ENCODE measurements around the gene RBM12. TPM values are rescaled to one million over a fixed set of nuclear protein-coding genes. Genes with fewer than 3 reads are reported as not detected.

Gene RBM12
- total and polyA plus RNA-seq, 9 donors = 32.0 to 59.6 (median 50.5) TPM

- no peak overlapping the region for H3K27ac ChIP-seq (ENCODE audit: low read length)
- H3K4me1 ChIP-seq (ENCODE audit: control insufficient read depth, insufficient read depth, low read length) = peaks cover 29% of the 10 kb centered on the region
- no peak overlapping the region for H3K4me3 ChIP-seq (ENCODE audit: low read length)
- H3K27me3 ChIP-seq (ENCODE audit: control insufficient read depth, insufficient read depth, low read length) = peaks cover 33% of the 10 kb centered on the region
- no peaks in the 10 kb centered on the region for H3K9me3 ChIP-seq (replicated peaks; ENCODE audit: control insufficient read depth, low read depth, low read length)
- H3K36me3 ChIP-seq (ENCODE audit: control insufficient read depth, insufficient read depth, low read length) = peaks cover 23% of the 10 kb centered on the region
- WGBS (ENCODE audit: insufficient coverage) = no CpG with 5 or more reads among the region's 2 CpGs
- DNase-seq = no peak
Observed at GRCh38 chr20:35621560-35621946, 43.1 kb downstream of the RBM12 start.

- no peak for DNase-seq
- Histone ChIP-seq H3K27me3 (ENCODE audit: control insufficient read depth, insufficient read depth, low read length) (peaks cover 36% of the 10 kb centered on the region), H3K4me1 (ENCODE audit: control insufficient read depth, insufficient read depth, low read length) (peaks cover 29% of the 10 kb centered on the region), H3K9me3 (replicated peaks; ENCODE audit: control insufficient read depth, low read depth, low read length) (no peaks in the 10 kb centered on the region), H3K4me3 (ENCODE audit: low read length) (no peak overlapping the region), H3K27ac (ENCODE audit: low read length) (no peak overlapping the region), H3K36me3 (ENCODE audit: control insufficient read depth, insufficient read depth, low read length) (peaks cover 18% of the 10 kb centered on the region)
- 91% methylated on average over 7 of the region's 11 CpGs for WGBS (ENCODE audit: insufficient coverage)
Observed at GRCh38 chr20:35620818-35621559, 43.7 kb downstream of the RBM12 start.

- Histone ChIP-seq H3K36me3 (ENCODE audit: control insufficient read depth, insufficient read depth, low read length) (peaks cover 7% of the 10 kb centered on the region), H3K27me3 (ENCODE audit: control insufficient read depth, insufficient read depth, low read length) (peaks cover 36% of the 10 kb centered on the region), H3K4me3 (ENCODE audit: low read length) (peak overlapping the region; percentile 40), H3K9me3 (replicated peaks; ENCODE audit: control insufficient read depth, low read depth, low read length) (no peaks in the 10 kb centered on the region), H3K4me1 (ENCODE audit: control insufficient read depth, insufficient read depth, low read length) (peaks cover 32% of the 10 kb centered on the region), H3K27ac (ENCODE audit: low read length) (peak overlapping the region; percentile 55)
- peak; percentile 92 for DNase-seq
- whole genome bisulfite sequencing (ENCODE audit: insufficient coverage) = 4% methylated on average over 36 of the region's 49 CpGs
Observed at GRCh38 chr20:35619196-35620095, 45.3 kb downstream of the RBM12 start.

- Histone ChIP-seq H3K4me1 (ENCODE audit: control insufficient read depth, insufficient read depth, low read length) (peaks cover 32% of the 10 kb centered on the region), H3K27ac (ENCODE audit: low read length) (peak overlapping the region; percentile 76), H3K27me3 (ENCODE audit: control insufficient read depth, insufficient read depth, low read length) (peaks cover 36% of the 10 kb centered on the region), H3K36me3 (ENCODE audit: control insufficient read depth, insufficient read depth, low read length) (peaks cover 7% of the 10 kb centered on the region), H3K4me3 (ENCODE audit: low read length) (peak overlapping the region; percentile 40), H3K9me3 (replicated peaks; ENCODE audit: control insufficient read depth, low read depth, low read length) (no peaks in the 10 kb centered on the region)
- WGBS (ENCODE audit: insufficient coverage) = 5% methylated on average over 25 of the region's 35 CpGs
- DNase-seq = peak; percentile 59
Observed at GRCh38 chr20:35618263-35619131, 46.2 kb downstream of the RBM12 start.

- H3K27ac ChIP-seq (ENCODE audit: low read length) = peak overlapping the region; percentile 76
- peaks cover 38% of the 10 kb centered on the region for H3K27me3 ChIP-seq (ENCODE audit: control insufficient read depth, insufficient read depth, low read length)
- WGBS (ENCODE audit: insufficient coverage) = 5% methylated on average over 20 of the region's 22 CpGs
Observed at GRCh38 chr20:35617397-35618262, 47.1 kb downstream of the RBM12 start.

GRCh38 chr20:35616465-35617396 lies 48.0 kb downstream of the RBM12 start:
- DNase-seq = peak; percentile 97
- H3K36me3 ChIP-seq (ENCODE audit: control insufficient read depth, insufficient read depth, low read length) = peaks cover 7% of the 10 kb centered on the region
- peak overlapping the region; percentile 76 for H3K27ac ChIP-seq (ENCODE audit: low read length)
- WGBS (ENCODE audit: insufficient coverage) = 4% methylated on average over 50 of the region's 57 CpGs
- H3K9me3 ChIP-seq (replicated peaks; ENCODE audit: control insufficient read depth, low read depth, low read length) = no peaks in the 10 kb centered on the region
- H3K27me3 ChIP-seq (ENCODE audit: control insufficient read depth, insufficient read depth, low read length) = peaks cover 38% of the 10 kb centered on the region
- H3K4me3 ChIP-seq (ENCODE audit: low read length) = peak overlapping the region; percentile 40
- H3K4me1 ChIP-seq (ENCODE audit: control insufficient read depth, insufficient read depth, low read length) = peaks cover 32% of the 10 kb centered on the region

More at GRCh38 chr20:35617397-35618262, 47.1 kb downstream of the RBM12 start:
- peaks cover 32% of the 10 kb centered on the region for H3K4me1 ChIP-seq (ENCODE audit: control insufficient read depth, insufficient read depth, low read length)
- H3K4me3 ChIP-seq (ENCODE audit: low read length) = peak overlapping the region; percentile 40
- peaks cover 7% of the 10 kb centered on the region for H3K36me3 ChIP-seq (ENCODE audit: control insufficient read depth, insufficient read depth, low read length)
- DNase-seq = peak; percentile 87
- no peaks in the 10 kb centered on the region for H3K9me3 ChIP-seq (replicated peaks; ENCODE audit: control insufficient read depth, low read depth, low read length)

GRCh38 chr20:35615667-35616464 lies 48.8 kb downstream of the RBM12 start, which contains the start of gene SPAG4:
Gene SPAG4 (plus strand): TSS chr20:35615829. CDS start chr20:35616004, 175 bp downstream.
- H3K27ac ChIP-seq (ENCODE audit: low read length) = peak within 1 kb of the TSS; percentile 76
- peak; percentile 71 for DNase-seq
- peak within 1 kb of the TSS; percentile 40 for H3K4me3 ChIP-seq (ENCODE audit: low read length)
- peaks cover 32% of the 10 kb centered on the region for H3K4me1 ChIP-seq (ENCODE audit: control insufficient read depth, insufficient read depth, low read length)
- no peaks in the 10 kb centered on the region for H3K9me3 ChIP-seq (replicated peaks; ENCODE audit: control insufficient read depth, low read depth, low read length)
- WGBS (ENCODE audit: insufficient coverage) = under 1% methylated on average over 68 of the region's 68 CpGs
- H3K27me3 ChIP-seq (ENCODE audit: control insufficient read depth, insufficient read depth, low read length) = peaks cover 38% of the 10 kb centered on the region
- H3K36me3 ChIP-seq (ENCODE audit: control insufficient read depth, insufficient read depth, low read length) = peaks cover under 1% of the 10 kb centered on the region

GRCh38 chr20:35611482-35611881 lies 53.2 kb downstream of the RBM12 start:
- H3K27me3 ChIP-seq (ENCODE audit: control insufficient read depth, insufficient read depth, low read length) = peaks cover 4% of the 10 kb centered on the region
- peaks cover 4% of the 10 kb centered on the region for H3K4me1 ChIP-seq (ENCODE audit: control insufficient read depth, insufficient read depth, low read length)
- H3K9me3 ChIP-seq (replicated peaks; ENCODE audit: control insufficient read depth, low read depth, low read length) = no peaks in the 10 kb centered on the region
- no peak overlapping the region for H3K27ac ChIP-seq (ENCODE audit: low read length)
- no peak overlapping the region for H3K4me3 ChIP-seq (ENCODE audit: low read length)
- H3K36me3 ChIP-seq (ENCODE audit: control insufficient read depth, insufficient read depth, low read length) = no peaks in the 10 kb centered on the region
- WGBS (ENCODE audit: insufficient coverage) = no CpG with 5 or more reads among the region's 2 CpGs
- DNase-seq = no peak
